ENCODE results near the gene ENDOV. TPM values are rescaled to one million over a fixed set of nuclear protein-coding genes. Genes with fewer than 3 reads are reported as not detected.

ENDOV gene
- total and polyA plus RNA-seq, 2 donors (not counting 1 experiment from before 2014, with no cell fraction given), result 13.1 to 28.7 TPM

- no peak for DNase-seq (ENCODE audit: low read depth in 2 of 2)
- Histone ChIP-seq H3K9ac (ENCODE audit: insufficient read depth, low read length) (no peak overlapping the region), H3K27me3 (ENCODE audit: control insufficient read depth, insufficient read depth, low read length) (no peaks in the 10 kb centered on the region), H3K9me3 (ENCODE audit: control insufficient read depth, insufficient read depth, low read depth, low read length) (no peaks in the 10 kb centered on the region), H3K79me2 (ENCODE audit: control insufficient read depth, insufficient read depth, low read length) (no peaks in the 10 kb centered on the region), H3K4me3 (replicated peaks in 1 of 4; ENCODE audit: control extremely low read depth in 1 of 4, insufficient read depth in 1 of 4, low read depth in 3 of 4, low read length in 4 of 4) (no peak overlapping the region), H3K36me3 (ENCODE audit: control insufficient read depth, insufficient read depth, low read length) (peaks cover 21% of the 10 kb centered on the region), H3K27ac (ENCODE audit: insufficient read depth, low read length) (no peak overlapping the region), H4K20me1 (ENCODE audit: control insufficient read depth, extremely low read depth, insufficient read depth, low read length) (no peaks in the 10 kb centered on the region), H3K4me2 (ENCODE audit: extremely low read depth, insufficient read depth, low read length) (no peak overlapping the region), H3K4me1 (ENCODE audit: control insufficient read depth, extremely low read depth, insufficient read depth, low read length) (peaks cover 2% of the 10 kb centered on the region), H2AFZ (ENCODE audit: low read length) (no peak overlapping the region)
- TF ChIP-seq EZH2 (IDR thresholded peaks at IDR 0.05; ENCODE audit: low read length, missing control alignments), result no peak
- TF ChIP-seq, protein P1, sequence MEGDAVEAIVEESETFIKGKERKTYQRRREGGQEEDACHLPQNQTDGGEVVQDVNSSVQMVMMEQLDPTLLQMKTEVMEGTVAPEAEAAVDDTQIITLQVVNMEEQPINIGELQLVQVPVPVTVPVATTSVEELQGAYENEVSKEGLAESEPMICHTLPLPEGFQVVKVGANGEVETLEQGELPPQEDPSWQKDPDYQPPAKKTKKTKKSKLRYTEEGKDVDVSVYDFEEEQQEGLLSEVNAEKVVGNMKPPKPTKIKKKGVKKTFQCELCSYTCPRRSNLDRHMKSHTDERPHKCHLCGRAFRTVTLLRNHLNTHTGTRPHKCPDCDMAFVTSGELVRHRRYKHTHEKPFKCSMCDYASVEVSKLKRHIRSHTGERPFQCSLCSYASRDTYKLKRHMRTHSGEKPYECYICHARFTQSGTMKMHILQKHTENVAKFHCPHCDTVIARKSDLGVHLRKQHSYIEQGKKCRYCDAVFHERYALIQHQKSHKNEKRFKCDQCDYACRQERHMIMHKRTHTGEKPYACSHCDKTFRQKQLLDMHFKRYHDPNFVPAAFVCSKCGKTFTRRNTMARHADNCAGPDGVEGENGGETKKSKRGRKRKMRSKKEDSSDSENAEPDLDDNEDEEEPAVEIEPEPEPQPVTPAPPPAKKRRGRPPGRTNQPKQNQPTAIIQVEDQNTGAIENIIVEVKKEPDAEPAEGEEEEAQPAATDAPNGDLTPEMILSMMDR (conservative IDR thresholded peaks at IDR 0.05 in 1 of 2, IDR thresholded peaks at IDR 0.05 in 1 of 2; ENCODE audit: low read depth in 1 of 2, low read length in 2 of 2), result no peak
Observed at GRCh38 chr17:80393961-80394360, 21.0 kb upstream of the ENDOV start.

DNA sequence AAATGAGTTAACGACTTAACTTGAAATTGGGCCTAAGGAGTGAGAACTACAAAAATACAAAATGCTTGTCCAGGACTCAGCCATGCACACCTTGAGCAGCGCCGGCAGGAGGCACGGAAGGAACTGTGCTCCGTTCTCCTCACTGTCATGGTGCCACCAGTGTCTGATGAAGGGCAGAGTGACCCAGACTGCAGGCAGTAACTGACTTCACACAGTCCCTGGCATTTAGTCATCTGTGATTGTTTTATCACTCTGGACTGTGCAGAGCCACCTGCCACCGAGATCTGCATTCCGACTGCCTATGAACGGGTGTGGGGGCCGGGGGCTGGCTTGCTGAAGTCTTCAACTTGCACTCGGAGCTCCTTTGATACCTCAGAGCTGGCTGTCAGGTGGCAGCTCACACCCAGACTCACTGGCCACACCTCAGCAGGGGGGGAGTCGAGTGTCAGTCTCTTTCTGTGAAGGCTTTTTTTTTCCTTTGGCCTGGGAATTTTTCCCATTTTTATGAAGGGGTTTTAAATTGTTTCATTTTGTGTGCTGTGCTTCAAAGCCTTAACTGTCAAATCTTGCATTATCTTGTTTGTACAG lies 20.2 kb upstream of the ENDOV start:
- no peak overlapping the region for H3K27ac ChIP-seq (ENCODE audit: insufficient read depth, low read length)
- no peak overlapping the region for H3K9ac ChIP-seq (ENCODE audit: insufficient read depth, low read length)
- TF ChIP-seq, protein P1 (conservative IDR thresholded peaks at IDR 0.05 in 1 of 2, IDR thresholded peaks at IDR 0.05 in 1 of 2; ENCODE audit: low read depth in 1 of 2, low read length in 2 of 2), result no peak
- TF ChIP-seq EZH2 (IDR thresholded peaks at IDR 0.05; ENCODE audit: low read length, missing control alignments), result no peak
- no peaks in the 10 kb centered on the region for H3K27me3 ChIP-seq (ENCODE audit: control insufficient read depth, insufficient read depth, low read length)
- H3K4me2 ChIP-seq (ENCODE audit: extremely low read depth, insufficient read depth, low read length), result no peak overlapping the region
- peaks cover 15% of the 10 kb centered on the region for H3K36me3 ChIP-seq (ENCODE audit: control insufficient read depth, insufficient read depth, low read length)
- H3K79me2 ChIP-seq (ENCODE audit: control insufficient read depth, insufficient read depth, low read length), result no peaks in the 10 kb centered on the region
- DNase-seq (ENCODE audit: low read depth in 2 of 2), result no peak
- no peak overlapping the region for H3K4me3 ChIP-seq (replicated peaks in 1 of 4; ENCODE audit: control extremely low read depth in 1 of 4, insufficient read depth in 1 of 4, low read depth in 3 of 4, low read length in 4 of 4)
- no peak overlapping the region for H2AFZ ChIP-seq (ENCODE audit: low read length)
- H4K20me1 ChIP-seq (ENCODE audit: control insufficient read depth, extremely low read depth, insufficient read depth, low read length), result no peaks in the 10 kb centered on the region
- no peaks in the 10 kb centered on the region for H3K9me3 ChIP-seq (ENCODE audit: control insufficient read depth, insufficient read depth, low read depth, low read length)
- peaks cover 2% of the 10 kb centered on the region for H3K4me1 ChIP-seq (ENCODE audit: control insufficient read depth, extremely low read depth, insufficient read depth, low read length)

DNA sequence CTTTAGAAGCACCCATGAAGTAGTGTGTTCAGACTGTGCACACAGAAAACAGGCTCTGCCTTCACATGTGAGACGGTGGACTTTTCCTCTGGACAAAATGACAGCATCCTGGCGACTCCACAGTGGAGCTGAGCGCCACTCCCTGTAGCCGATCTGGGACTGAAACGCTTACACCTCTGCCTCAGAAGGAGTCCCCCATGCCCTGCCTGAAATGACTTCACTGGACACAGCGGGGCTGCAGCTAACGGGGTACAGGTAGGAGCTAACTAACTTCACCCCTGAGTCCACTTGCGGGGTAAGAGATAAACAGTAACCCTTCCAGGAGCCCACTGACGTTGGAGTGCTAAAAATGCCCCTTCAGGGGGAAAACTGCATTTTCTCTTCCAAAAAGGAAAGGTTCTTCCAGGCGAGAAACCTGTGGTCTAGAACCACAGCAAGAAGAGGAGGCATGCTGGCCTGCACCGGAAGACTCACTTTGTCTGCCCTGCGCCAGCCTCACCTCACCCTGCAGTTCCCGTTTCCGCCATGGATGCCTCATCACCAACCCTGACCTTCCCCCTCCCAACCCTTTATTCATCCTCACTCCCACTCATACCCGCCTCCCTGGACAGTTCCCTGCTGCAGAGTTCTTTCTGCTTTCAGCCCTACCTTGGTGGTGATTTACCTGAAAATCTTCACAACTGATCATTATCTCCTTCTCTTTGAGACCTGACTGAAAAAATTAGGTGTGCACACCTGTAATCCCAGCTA lies 19.4 kb upstream of the ENDOV start:
- peaks cover 12% of the 10 kb centered on the region for H3K36me3 ChIP-seq (ENCODE audit: control insufficient read depth, insufficient read depth, low read length)
- H3K79me2 ChIP-seq (ENCODE audit: control insufficient read depth, insufficient read depth, low read length), result no peaks in the 10 kb centered on the region
- H2AFZ ChIP-seq (ENCODE audit: low read length), result no peak overlapping the region
- no peak overlapping the region for H3K9ac ChIP-seq (ENCODE audit: insufficient read depth, low read length)
- H3K4me2 ChIP-seq (ENCODE audit: extremely low read depth, insufficient read depth, low read length), result no peak overlapping the region
- DNase-seq (ENCODE audit: low read depth in 2 of 2), result peak in 1 of 2 donors; percentile 10
- H3K4me3 ChIP-seq (replicated peaks in 1 of 4; ENCODE audit: control extremely low read depth in 1 of 4, insufficient read depth in 1 of 4, low read depth in 3 of 4, low read length in 4 of 4), result no peak overlapping the region
- H3K27me3 ChIP-seq (ENCODE audit: control insufficient read depth, insufficient read depth, low read length), result no peaks in the 10 kb centered on the region
- peaks cover 2% of the 10 kb centered on the region for H3K4me1 ChIP-seq (ENCODE audit: control insufficient read depth, extremely low read depth, insufficient read depth, low read length)
- no peak overlapping the region for H3K27ac ChIP-seq (ENCODE audit: insufficient read depth, low read length)
- TF ChIP-seq, protein P1 (conservative IDR thresholded peaks at IDR 0.05 in 1 of 2, IDR thresholded peaks at IDR 0.05 in 1 of 2; ENCODE audit: low read depth in 1 of 2, low read length in 2 of 2), result no peak
- no peak for TF ChIP-seq EZH2 (IDR thresholded peaks at IDR 0.05; ENCODE audit: low read length, missing control alignments)
- H4K20me1 ChIP-seq (ENCODE audit: control insufficient read depth, extremely low read depth, insufficient read depth, low read length), result no peaks in the 10 kb centered on the region
- H3K9me3 ChIP-seq (ENCODE audit: control insufficient read depth, insufficient read depth, low read depth, low read length), result no peaks in the 10 kb centered on the region

All from fibroblast of lung (primary cell).